ENCODE results near the gene SNAI3. TPM values are rescaled to one million over a fixed set of nuclear protein-coding genes. Genes with fewer than 3 reads are reported as not detected.

Gene SNAI3
- total RNA-seq, 1 experiment from 2014 or later: not detected

DNA sequence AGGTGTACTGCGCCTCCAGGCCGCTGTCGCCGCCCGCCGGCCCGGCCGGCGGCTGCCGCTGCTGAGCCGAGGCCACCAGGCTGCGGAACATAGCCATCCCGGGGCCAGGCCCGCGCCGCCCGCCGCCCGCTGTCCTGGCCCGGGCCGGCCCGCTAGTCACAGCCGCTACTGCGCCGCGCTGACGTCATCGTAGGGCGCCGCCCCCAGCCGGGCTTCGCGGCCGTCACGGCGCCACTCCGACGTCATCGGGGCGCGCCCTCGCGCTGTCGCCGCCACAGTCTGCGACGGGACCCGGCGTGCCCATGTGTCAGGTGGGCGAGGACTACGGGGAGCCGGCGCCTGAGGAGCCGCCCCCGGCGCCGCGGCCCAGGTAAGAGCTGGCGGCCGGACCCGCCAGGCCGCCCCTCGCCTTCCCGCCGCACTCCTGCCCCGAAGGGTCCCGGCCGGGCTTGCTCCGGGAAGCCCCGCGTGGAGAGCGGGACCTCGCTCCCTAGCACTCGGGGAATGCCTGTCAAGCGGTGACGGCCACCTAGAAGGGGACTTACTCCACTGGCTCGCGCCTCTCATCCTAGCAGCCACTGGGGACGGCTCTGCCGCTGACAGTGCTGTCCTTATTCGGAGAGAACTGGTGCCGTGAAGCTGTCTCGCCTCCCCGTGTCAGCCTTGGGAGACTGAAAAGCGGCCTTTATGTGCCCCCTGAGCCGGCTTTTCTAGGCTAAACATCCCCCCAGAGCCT, 20.1 kb upstream of the SNAI3 start, which contains the start of the genes CTU2 and RNF166:
Gene CTU2 (plus strand): TSS at position 275 of the 736 bp plus-strand sequence. CDS start 28 bp downstream, at position 303.
Gene RNF166 (minus strand): TSS at position 180 of the 736 bp plus-strand sequence. CDS start 83 bp downstream, at position 97.
- ChIA-PET CTCF (no interaction called here), POLR2A (interaction anchor here (0.6 kb wide), 1 partner anchor 19 kb away, joined by 4 read pairs; no protein-coding TSS in a partner anchor)
- TF ChIP-seq, protein P1, sequence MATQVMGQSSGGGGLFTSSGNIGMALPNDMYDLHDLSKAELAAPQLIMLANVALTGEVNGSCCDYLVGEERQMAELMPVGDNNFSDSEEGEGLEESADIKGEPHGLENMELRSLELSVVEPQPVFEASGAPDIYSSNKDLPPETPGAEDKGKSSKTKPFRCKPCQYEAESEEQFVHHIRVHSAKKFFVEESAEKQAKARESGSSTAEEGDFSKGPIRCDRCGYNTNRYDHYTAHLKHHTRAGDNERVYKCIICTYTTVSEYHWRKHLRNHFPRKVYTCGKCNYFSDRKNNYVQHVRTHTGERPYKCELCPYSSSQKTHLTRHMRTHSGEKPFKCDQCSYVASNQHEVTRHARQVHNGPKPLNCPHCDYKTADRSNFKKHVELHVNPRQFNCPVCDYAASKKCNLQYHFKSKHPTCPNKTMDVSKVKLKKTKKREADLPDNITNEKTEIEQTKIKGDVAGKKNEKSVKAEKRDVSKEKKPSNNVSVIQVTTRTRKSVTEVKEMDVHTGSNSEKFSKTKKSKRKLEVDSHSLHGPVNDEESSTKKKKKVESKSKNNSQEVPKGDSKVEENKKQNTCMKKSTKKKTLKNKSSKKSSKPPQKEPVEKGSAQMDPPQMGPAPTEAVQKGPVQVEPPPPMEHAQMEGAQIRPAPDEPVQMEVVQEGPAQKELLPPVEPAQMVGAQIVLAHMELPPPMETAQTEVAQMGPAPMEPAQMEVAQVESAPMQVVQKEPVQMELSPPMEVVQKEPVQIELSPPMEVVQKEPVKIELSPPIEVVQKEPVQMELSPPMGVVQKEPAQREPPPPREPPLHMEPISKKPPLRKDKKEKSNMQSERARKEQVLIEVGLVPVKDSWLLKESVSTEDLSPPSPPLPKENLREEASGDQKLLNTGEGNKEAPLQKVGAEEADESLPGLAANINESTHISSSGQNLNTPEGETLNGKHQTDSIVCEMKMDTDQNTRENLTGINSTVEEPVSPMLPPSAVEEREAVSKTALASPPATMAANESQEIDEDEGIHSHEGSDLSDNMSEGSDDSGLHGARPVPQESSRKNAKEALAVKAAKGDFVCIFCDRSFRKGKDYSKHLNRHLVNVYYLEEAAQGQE (IDR thresholded peaks at IDR 0.05; ENCODE audit: insufficient read depth in 1 of 2, low read depth in 2 of 2, low read length in 1 of 2): no peak
- peak; percentile 99; the same call in 1 of the 2 replicates for TF ChIP-seq SIN3A (IDR thresholded peaks at IDR 0.05; ENCODE audit: borderline replicate concordance, insufficient read depth, low read depth, low read length)
- TF ChIP-seq, protein P2, sequence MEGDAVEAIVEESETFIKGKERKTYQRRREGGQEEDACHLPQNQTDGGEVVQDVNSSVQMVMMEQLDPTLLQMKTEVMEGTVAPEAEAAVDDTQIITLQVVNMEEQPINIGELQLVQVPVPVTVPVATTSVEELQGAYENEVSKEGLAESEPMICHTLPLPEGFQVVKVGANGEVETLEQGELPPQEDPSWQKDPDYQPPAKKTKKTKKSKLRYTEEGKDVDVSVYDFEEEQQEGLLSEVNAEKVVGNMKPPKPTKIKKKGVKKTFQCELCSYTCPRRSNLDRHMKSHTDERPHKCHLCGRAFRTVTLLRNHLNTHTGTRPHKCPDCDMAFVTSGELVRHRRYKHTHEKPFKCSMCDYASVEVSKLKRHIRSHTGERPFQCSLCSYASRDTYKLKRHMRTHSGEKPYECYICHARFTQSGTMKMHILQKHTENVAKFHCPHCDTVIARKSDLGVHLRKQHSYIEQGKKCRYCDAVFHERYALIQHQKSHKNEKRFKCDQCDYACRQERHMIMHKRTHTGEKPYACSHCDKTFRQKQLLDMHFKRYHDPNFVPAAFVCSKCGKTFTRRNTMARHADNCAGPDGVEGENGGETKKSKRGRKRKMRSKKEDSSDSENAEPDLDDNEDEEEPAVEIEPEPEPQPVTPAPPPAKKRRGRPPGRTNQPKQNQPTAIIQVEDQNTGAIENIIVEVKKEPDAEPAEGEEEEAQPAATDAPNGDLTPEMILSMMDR (IDR thresholded peaks at IDR 0.05): no peak
- peak; percentile 44; the same call in 1 of the 2 replicates for TF ChIP-seq POLR2AphosphoS5 (IDR thresholded peaks at IDR 0.05; ENCODE audit: low read depth, low read length)
- intact Hi-C loops (cut with micrococcal nuclease; ENCODE audit: unreplicated experiment) (no loop called here), in situ Hi-C loops (cut with HindIII; ENCODE audit: low pct_unique_long_range_greater_than_20kb, low sequenced_read_pairs) (no loop called here)
- peak within 1 kb of the TSS; percentile 85 to 91 for H3K4me3 ChIP-seq (ENCODE audit: low read depth in 2 of 2, low read length in 2 of 2)
- peak within 1 kb of the TSS; percentile 73 for H3K27ac ChIP-seq (ENCODE audit: low read length)
- H3K27me3 ChIP-seq (ENCODE audit: control insufficient read depth, insufficient read depth, low read length): no peaks in the 10 kb centered on the region
- peaks cover 9% of the 10 kb centered on the region for H3K4me1 ChIP-seq (ENCODE audit: control insufficient read depth, insufficient read depth, low read length)
- ATAC-seq (peak; percentile 89), DNase-seq (ENCODE audit: low read depth, low spot score) (no peak)
- H3K9me3 ChIP-seq (ENCODE audit: control insufficient read depth, insufficient read depth, low read depth, low read length): no peaks in the 10 kb centered on the region
- BruUV-seq (replicated peaks): no TSS peak
- H3K36me3 ChIP-seq (ENCODE audit: control insufficient read depth, insufficient read depth, low read length): peaks cover 6% of the 10 kb centered on the region; the same call in 1 of the 2 replicates

DNA sequence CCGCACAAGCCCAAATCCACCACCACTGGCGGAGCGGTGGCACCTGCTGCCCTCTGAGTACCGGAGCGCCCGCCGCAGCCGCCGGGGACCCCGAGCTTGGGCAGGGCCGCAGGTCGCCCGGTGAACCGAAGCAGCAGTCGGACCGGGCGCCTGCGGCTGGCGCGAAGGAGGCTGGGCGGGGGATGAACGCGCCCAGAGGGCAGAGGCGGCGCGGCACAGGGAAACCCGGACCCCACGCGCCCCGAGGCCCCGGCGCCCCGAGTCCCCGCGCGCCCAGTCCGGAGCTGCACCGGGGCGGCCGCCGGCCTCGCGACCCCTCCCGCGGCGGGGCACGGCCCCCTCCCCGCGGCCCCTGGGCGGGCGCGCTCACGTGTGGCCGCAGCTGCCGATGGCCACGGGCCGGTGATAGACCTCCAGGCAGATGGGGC, 19.5 kb upstream of the SNAI3 start:
- POLR2A ChIA-PET: interaction anchor here (0.6 kb wide), 1 partner anchor 19 kb away, joined by 4 read pairs; no protein-coding TSS in a partner anchor
- H3K27ac ChIP-seq (ENCODE audit: low read length): peak overlapping the region; percentile 59; the same call in 1 of the 2 replicates
- TF ChIP-seq, protein P2 (IDR thresholded peaks at IDR 0.05): no peak
- TF ChIP-seq SIN3A (IDR thresholded peaks at IDR 0.05; ENCODE audit: borderline replicate concordance, insufficient read depth, low read depth, low read length): no peak
- TF ChIP-seq TCF7L2 (IDR thresholded peaks at IDR 0.05; ENCODE audit: low read depth, low read length): no peak
- TF ChIP-seq, protein P1 (IDR thresholded peaks at IDR 0.05; ENCODE audit: insufficient read depth in 1 of 2, low read depth in 2 of 2, low read length in 1 of 2): no peak
- no peak for TF ChIP-seq POLR2AphosphoS5 (IDR thresholded peaks at IDR 0.05; ENCODE audit: low read depth, low read length)
- H3K27me3 ChIP-seq (ENCODE audit: control insufficient read depth, insufficient read depth, low read length): no peaks in the 10 kb centered on the region
- H3K9me3 ChIP-seq (ENCODE audit: control insufficient read depth, insufficient read depth, low read depth, low read length): no peaks in the 10 kb centered on the region
- peaks cover 9% of the 10 kb centered on the region for H3K4me1 ChIP-seq (ENCODE audit: control insufficient read depth, insufficient read depth, low read length)
- no TSS peak for BruUV-seq (replicated peaks)
- ATAC-seq: peak; percentile 39
- DNase-seq (ENCODE audit: low read depth, low spot score): no peak
- in situ Hi-C loops (cut with HindIII; ENCODE audit: low pct_unique_long_range_greater_than_20kb, low sequenced_read_pairs): no loop called here
- peak overlapping the region; percentile 59 to 85 for H3K4me3 ChIP-seq (ENCODE audit: low read depth in 2 of 2, low read length in 2 of 2)
- CTCF ChIA-PET: no interaction called here
- peaks cover 6% of the 10 kb centered on the region; the same call in 1 of the 2 replicates for H3K36me3 ChIP-seq (ENCODE audit: control insufficient read depth, insufficient read depth, low read length)
- intact Hi-C loops (cut with micrococcal nuclease; ENCODE audit: unreplicated experiment): no loop called here
